Neural progenitor cell (in vitro differentiated cells): ENCODE measurements around the gene PAPPA2. TPM values are rescaled to one million over a fixed set of nuclear protein-coding genes. Genes with fewer than 3 reads are reported as not detected.

ENCODE experiments used
- DNase-seq: peaks from one replicate; pipeline ENCODE4 v3.0.0-alpha.2; 2016; ENCODE audit warnings: low spot score
- H2AFZ ChIP-seq: fragments of 200-600 bp; sonication (generic); replicated peaks from 2 replicates; pipeline ENCODE4 v1.6.1; 2016; ENCODE audit warnings: antibody characterized with exemption
- H3F3A ChIP-seq: fragments of 200-600 bp; sonication (generic); 2 replicates; pipeline ENCODE4 v1.6.1; 2016; ENCODE audit warnings: antibody characterized with exemption, low read depth
- H3K27ac ChIP-seq: fragments of 200-600 bp; sonication (generic); 2 replicates; pipeline ENCODE4 v1.5.1; 2016; ENCODE audit warnings: mild to moderate bottlenecking
- H3K27me3 ChIP-seq: fragments of 200-600 bp; sonication (generic); 2 replicates; pipeline ENCODE4 v1.6.1; 2016; ENCODE audit warnings: mild to moderate bottlenecking, moderate library complexity
- H3K36me3 ChIP-seq: fragments of 200-600 bp; sonication (generic); 2 replicates; pipeline ENCODE4 v1.5.1; 2016
- H3K4me1 ChIP-seq: fragments of 200-600 bp; sonication (generic); 2 replicates; pipeline ENCODE4 v1.6.1; 2016; ENCODE audit warnings: mixed run types
- H3K4me2 ChIP-seq: fragments of 200-600 bp; sonication (generic); 2 replicates; pipeline ENCODE4 v1.6.1; 2016
- H3K4me3 ChIP-seq: fragments of 200-600 bp; sonication (generic); 2 replicates; pipeline ENCODE4 v1.5.1; 2016
- H3K79me2 ChIP-seq: fragments of 200-600 bp; sonication (generic); 2 replicates; pipeline ENCODE4 v1.6.1; 2016; ENCODE audit warnings: low read depth
- H3K9ac ChIP-seq: fragments of 200-600 bp; sonication (generic); 2 replicates; pipeline ENCODE4 v1.6.1; 2016
- H3K9me3 ChIP-seq: fragments of 200-600 bp; sonication (generic); 2 replicates; pipeline ENCODE4 v1.5.1; 2016; ENCODE audit warnings: low read depth
- H4K20me1 ChIP-seq: fragments of 200-600 bp; sonication (generic); 2 replicates; pipeline ENCODE4 v1.6.1; 2016; ENCODE audit warnings: low read depth
- H3K27ac Mint-ChIP-seq: 3 replicates; pipeline ENCODE4 v1.8.0; 2021; ENCODE audit warnings: mixed read lengths
- H3K27me3 Mint-ChIP-seq: 2 replicates; pipeline ENCODE4 v1.8.0; 2022; ENCODE audit warnings: low read depth, mild to moderate bottlenecking, inconsistent platforms, moderate library complexity, mixed read lengths; ENCODE audit not compliant: insufficient read depth
- H3K36me3 Mint-ChIP-seq: 3 replicates; pipeline ENCODE4 v1.8.0; 2021; ENCODE audit warnings: mixed read lengths
- H3K4me1 Mint-ChIP-seq: 3 replicates; pipeline ENCODE4 v1.8.0; 2021; ENCODE audit warnings: mixed read lengths
- H3K4me3 Mint-ChIP-seq: 3 replicates; pipeline ENCODE4 v1.8.0; 2021; ENCODE audit warnings: mild to moderate bottlenecking, moderate library complexity, mixed read lengths
- H3K9me3 Mint-ChIP-seq: 3 replicates; pipeline ENCODE4 v1.8.0; 2020; ENCODE audit warnings: mixed read lengths
- EZH2 ChIP-seq: fragments of 200-600 bp; sonication (generic); IDR thresholded peaks from 2 replicates; pipeline ENCODE4 v1.6.1; 2017; ENCODE audit warnings: antibody characterized with exemption, mild to moderate bottlenecking, moderate library complexity
- EZH2phosphoT487 ChIP-seq: fragments of 200-600 bp; sonication (generic); IDR thresholded peaks from 2 replicates; pipeline ENCODE4 v1.6.1; 2017; ENCODE audit warnings: antibody characterized with exemption
- total RNA-seq: library from RNA; depleted of rRNA; stranded (reverse); fragments of >200 nt; gene quantifications from 2 replicates; pipeline ENCODE4 v1.2.3, GENCODE V29; 2015; ENCODE audit warnings: low replicate concordance
- TF ChIP-seq, protein P1 (sequence below): fragments of 200-600 bp; sonication (generic); IDR thresholded peaks from 2 replicates; pipeline ENCODE4 v1.5.1; 2017; ENCODE audit warnings: antibody characterized with exemption, mild to moderate bottlenecking

The PAPPA2 gene
- total RNA-seq, 1 donor from 2014 or later, result 0.17 TPM

- no peaks in the 10 kb centered on the region for H3K9me3 ChIP-seq
- no peak overlapping the region for H3K9ac ChIP-seq
- Mint-ChIP-seq H3K27me3 (no peaks in the 10 kb centered on the region), H3K36me3 (no peaks in the 10 kb centered on the region), H3K4me3 (no peak overlapping the region), H3K9me3 (no peaks in the 10 kb centered on the region), H3K27ac (no peak overlapping the region), H3K4me1 (peaks cover 2% of the 10 kb centered on the region)
- no peaks in the 10 kb centered on the region for H4K20me1 ChIP-seq
- no peak for TF ChIP-seq EZH2
- TF ChIP-seq, protein P1, sequence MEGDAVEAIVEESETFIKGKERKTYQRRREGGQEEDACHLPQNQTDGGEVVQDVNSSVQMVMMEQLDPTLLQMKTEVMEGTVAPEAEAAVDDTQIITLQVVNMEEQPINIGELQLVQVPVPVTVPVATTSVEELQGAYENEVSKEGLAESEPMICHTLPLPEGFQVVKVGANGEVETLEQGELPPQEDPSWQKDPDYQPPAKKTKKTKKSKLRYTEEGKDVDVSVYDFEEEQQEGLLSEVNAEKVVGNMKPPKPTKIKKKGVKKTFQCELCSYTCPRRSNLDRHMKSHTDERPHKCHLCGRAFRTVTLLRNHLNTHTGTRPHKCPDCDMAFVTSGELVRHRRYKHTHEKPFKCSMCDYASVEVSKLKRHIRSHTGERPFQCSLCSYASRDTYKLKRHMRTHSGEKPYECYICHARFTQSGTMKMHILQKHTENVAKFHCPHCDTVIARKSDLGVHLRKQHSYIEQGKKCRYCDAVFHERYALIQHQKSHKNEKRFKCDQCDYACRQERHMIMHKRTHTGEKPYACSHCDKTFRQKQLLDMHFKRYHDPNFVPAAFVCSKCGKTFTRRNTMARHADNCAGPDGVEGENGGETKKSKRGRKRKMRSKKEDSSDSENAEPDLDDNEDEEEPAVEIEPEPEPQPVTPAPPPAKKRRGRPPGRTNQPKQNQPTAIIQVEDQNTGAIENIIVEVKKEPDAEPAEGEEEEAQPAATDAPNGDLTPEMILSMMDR, result no peak
- no peak overlapping the region for H3K4me3 ChIP-seq
- DNase-seq, result no peak
- H2AFZ ChIP-seq, result no peak overlapping the region
- no peaks in the 10 kb centered on the region for H3K4me1 ChIP-seq
- H3K27ac ChIP-seq, result no peak overlapping the region
- no peaks in the 10 kb centered on the region for H3K36me3 ChIP-seq
- H3K27me3 ChIP-seq, result no peaks in the 10 kb centered on the region
- H3K79me2 ChIP-seq, result no peaks in the 10 kb centered on the region
- H3F3A ChIP-seq, result no peaks in the 10 kb centered on the region
- H3K4me2 ChIP-seq, result no peak overlapping the region
Measured at GRCh38 chr1:176779992-176780328, 317.0 kb downstream of the PAPPA2 start.

- no peaks in the 10 kb centered on the region for H3F3A ChIP-seq
- TF ChIP-seq, protein P1, result no peak
- TF ChIP-seq EZH2 (no peak), EZH2phosphoT487 (no peak)
- H3K27me3 ChIP-seq, result no peaks in the 10 kb centered on the region
- Mint-ChIP-seq H3K27ac (no peak overlapping the region), H3K36me3 (no peaks in the 10 kb centered on the region), H3K27me3 (no peaks in the 10 kb centered on the region), H3K4me3 (no peak overlapping the region), H3K9me3 (no peaks in the 10 kb centered on the region), H3K4me1 (peaks cover 15% of the 10 kb centered on the region)
- no peaks in the 10 kb centered on the region for H3K9me3 ChIP-seq
- no peak overlapping the region for H3K4me3 ChIP-seq
- H3K79me2 ChIP-seq, result no peaks in the 10 kb centered on the region
- peaks cover 4% of the 10 kb centered on the region for H3K4me1 ChIP-seq
- no peak overlapping the region for H3K9ac ChIP-seq
- no peak overlapping the region for H3K27ac ChIP-seq
- DNase-seq, result no peak
- no peak overlapping the region for H3K4me2 ChIP-seq
- H2AFZ ChIP-seq, result no peak overlapping the region
- no peaks in the 10 kb centered on the region for H4K20me1 ChIP-seq
- no peaks in the 10 kb centered on the region for H3K36me3 ChIP-seq
Measured at GRCh38 chr1:176783309-176783708, 320.3 kb downstream of the PAPPA2 start.

GRCh38 chr1:176785056-176785455 lies 322.1 kb downstream of the PAPPA2 start:
- H3K36me3 Mint-ChIP-seq, result no peaks in the 10 kb centered on the region
- no peak for DNase-seq
- H3K27ac Mint-ChIP-seq, result no peak overlapping the region
- peaks cover 4% of the 10 kb centered on the region for H3K4me1 ChIP-seq
- H3K4me1 Mint-ChIP-seq, result peaks cover 15% of the 10 kb centered on the region
- no peak overlapping the region for H3K27ac ChIP-seq
- H3K4me3 Mint-ChIP-seq, result no peak overlapping the region
- no peaks in the 10 kb centered on the region for H3K36me3 ChIP-seq
- H3K9me3 Mint-ChIP-seq, result no peaks in the 10 kb centered on the region
- no peaks in the 10 kb centered on the region for H3K27me3 ChIP-seq
- H3K27me3 Mint-ChIP-seq, result no peaks in the 10 kb centered on the region
- H3K4me2 ChIP-seq, result no peak overlapping the region
- no peak overlapping the region for H2AFZ ChIP-seq
- no peaks in the 10 kb centered on the region for H3F3A ChIP-seq
- H3K9me3 ChIP-seq, result no peaks in the 10 kb centered on the region
- TF ChIP-seq EZH2phosphoT487, result no peak
- TF ChIP-seq, protein P1, result no peak
- no peak for TF ChIP-seq EZH2
- H3K79me2 ChIP-seq, result no peaks in the 10 kb centered on the region
- H3K9ac ChIP-seq, result no peak overlapping the region
- H4K20me1 ChIP-seq, result no peaks in the 10 kb centered on the region
- H3K4me3 ChIP-seq, result no peak overlapping the region

DNA sequence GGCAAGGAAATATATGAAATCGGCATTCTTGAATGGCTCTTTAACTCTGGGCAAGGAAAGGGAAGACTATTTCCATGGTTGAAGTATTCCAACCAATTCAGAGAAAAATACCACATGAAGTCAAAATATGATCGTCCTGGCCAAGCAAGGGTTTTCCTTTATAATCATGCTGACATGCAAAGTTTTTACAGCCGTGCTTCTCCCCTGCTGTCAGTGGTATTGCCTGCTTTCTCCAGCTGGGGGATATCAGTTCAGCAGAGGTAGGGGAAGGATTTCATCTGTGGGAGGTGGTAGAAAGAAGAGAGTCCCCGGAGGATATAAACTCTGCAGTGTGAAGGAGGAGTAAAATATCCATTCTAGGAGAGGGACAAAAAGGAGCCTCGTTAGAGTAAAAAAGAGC lies 322.8 kb downstream of the PAPPA2 start:
- no peak for DNase-seq
- no peak overlapping the region for H2AFZ ChIP-seq
- H3K4me2 ChIP-seq, result no peak overlapping the region

More for the DNA sequence above, 322.8 kb downstream of the PAPPA2 start:
- Mint-ChIP-seq H3K4me3 (no peak overlapping the region), H3K4me1 (peaks cover 15% of the 10 kb centered on the region), H3K36me3 (no peaks in the 10 kb centered on the region), H3K9me3 (no peaks in the 10 kb centered on the region), H3K27me3 (no peaks in the 10 kb centered on the region), H3K27ac (no peak overlapping the region)
- no peaks in the 10 kb centered on the region for H3K9me3 ChIP-seq
- TF ChIP-seq EZH2, result no peak
- no peak for TF ChIP-seq EZH2phosphoT487
- TF ChIP-seq, protein P1, result no peak
- no peak overlapping the region for H3K9ac ChIP-seq
- H3K79me2 ChIP-seq, result no peaks in the 10 kb centered on the region
- peaks cover 4% of the 10 kb centered on the region for H3K4me1 ChIP-seq
- no peaks in the 10 kb centered on the region for H3F3A ChIP-seq
- no peak overlapping the region for H3K4me3 ChIP-seq
- no peaks in the 10 kb centered on the region for H3K27me3 ChIP-seq
- H4K20me1 ChIP-seq, result no peaks in the 10 kb centered on the region
- no peaks in the 10 kb centered on the region for H3K36me3 ChIP-seq
- H3K27ac ChIP-seq, result no peak overlapping the region
